CD1c-positive myeloid dendritic cell (primary cell): ENCODE results near the gene XXYLT1.
A peak's percentile ranks its signal among the peaks of the same experiment; 100 is the strongest.
"Not testable (repeated sequence)": the region's sequence is repeated elsewhere in the genome, so short reads cannot be mapped to it uniquely, and the experiment has no call there.

Experiments used
- DNase-seq: peaks from one replicate; pipeline ENCODE4 v3.0.0-alpha.2; 2016; ENCODE audit errors: extremely low spot score

The XXYLT1 gene

DNA sequence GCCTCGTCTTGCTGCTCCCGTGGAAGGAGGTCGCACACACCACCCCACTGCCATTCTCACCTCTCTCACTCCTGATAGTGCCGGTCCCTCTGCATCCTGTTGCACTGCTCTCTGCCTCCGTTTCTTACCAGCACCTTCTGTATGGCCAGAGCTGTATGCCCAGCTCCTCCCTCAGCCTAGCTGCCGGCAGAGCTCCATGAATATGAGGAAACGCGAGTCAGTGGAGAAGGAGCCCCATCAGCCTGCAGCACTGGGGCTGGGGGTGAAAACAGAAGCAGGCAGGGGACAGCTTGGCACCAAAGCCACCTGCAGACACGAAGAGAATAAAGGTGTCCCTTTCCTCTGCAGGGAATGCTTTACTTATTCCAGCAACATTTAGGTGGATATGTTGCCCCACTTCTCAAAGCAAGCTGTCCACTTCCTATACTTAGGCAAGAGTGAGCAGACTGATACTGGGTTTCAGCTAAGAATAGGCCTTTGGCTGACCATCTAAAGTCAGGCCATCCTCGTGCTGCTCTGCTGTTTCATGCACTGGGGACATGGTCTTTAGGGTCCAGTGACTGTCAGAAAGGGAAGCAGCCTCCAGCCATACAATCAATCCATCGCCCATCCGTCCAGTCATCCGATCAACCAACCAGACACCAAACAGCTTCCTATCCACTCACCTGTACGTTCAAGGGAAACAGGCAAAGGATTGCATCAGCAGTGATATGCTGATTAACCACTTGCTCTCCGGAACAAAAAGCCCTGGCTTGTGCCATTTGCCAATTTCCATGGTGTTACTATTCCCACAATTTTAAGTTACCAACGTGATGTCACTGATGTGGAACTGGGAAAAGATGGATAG, 222.7 kb downstream of the XXYLT1 start:
- DNase-seq, result no peak

DNA sequence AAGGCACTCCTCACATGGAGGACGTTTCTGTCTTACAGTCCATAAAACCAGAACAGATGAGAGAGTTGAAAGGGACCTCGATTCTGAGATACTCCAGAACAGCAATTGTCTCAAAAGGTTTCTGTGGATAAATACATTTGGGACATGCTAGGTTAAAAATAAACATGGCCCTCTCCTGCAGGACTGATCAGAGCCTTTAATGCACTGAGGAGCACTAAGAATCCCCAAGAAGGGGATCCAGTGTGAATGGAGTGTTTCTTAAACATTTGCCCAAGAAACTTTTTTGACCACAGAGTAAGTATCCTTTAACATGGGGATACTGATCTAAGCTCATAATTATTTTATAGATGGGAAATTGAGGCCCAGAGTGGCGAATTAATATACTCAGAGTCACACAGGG, 223.4 kb downstream of the XXYLT1 start:
- no peak for DNase-seq

DNA sequence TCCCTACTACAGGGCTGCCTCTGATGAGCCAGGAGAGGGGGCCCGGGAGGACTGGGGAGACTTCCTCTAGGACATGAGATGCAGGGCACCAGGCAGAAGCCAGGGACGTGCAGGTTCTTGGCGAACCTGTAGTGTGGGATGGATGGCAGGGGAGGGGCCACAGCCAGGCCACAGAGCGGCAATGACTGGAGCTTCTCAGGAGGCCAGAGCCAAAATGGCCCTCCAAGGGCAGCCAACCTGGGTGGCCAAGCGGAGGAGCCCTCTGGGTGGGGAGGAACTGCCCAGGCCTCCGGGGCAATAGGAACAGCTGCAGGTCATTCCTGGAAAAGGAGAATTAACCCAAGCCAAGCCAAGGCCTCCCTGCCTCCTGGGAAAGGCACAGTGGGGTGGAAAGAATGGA, 224.5 kb downstream of the XXYLT1 start:
- DNase-seq, result no peak

DNA sequence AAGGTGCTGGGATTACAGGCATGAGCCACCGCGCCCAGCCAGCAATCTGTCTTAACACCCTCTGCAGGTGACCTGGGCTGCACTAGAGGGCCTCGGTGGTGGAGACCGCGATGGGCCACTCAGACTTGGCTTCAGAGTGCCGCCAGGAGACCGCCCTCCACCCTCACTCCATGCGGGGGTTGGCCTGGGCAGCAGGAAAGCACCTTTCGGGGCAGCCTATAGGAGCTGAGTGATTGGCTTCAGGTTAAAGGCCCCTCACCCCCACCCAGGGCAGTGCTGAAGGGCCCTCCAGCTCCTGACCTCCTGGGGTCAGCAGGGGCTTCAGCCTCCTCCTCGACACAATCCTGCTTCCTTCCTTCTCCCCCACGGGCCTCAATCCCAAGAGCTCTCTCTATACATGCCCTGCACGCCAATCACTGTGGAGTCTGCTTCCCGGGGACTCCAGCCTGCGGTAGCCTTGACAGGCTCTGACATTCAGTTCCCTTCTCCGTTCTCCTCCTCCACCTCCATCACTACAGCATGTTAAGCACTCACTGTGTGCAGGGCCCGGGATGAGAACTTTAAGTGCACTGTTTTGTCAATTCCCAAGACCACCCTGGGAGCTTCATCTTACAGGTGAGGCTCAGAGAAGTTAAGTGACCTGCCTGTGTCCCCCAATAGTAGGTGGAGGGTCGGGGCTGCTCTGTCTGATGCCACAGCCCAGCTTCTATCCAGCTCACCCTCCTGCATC, 225.3 kb downstream of the XXYLT1 start:
- DNase-seq, result no peak

DNA sequence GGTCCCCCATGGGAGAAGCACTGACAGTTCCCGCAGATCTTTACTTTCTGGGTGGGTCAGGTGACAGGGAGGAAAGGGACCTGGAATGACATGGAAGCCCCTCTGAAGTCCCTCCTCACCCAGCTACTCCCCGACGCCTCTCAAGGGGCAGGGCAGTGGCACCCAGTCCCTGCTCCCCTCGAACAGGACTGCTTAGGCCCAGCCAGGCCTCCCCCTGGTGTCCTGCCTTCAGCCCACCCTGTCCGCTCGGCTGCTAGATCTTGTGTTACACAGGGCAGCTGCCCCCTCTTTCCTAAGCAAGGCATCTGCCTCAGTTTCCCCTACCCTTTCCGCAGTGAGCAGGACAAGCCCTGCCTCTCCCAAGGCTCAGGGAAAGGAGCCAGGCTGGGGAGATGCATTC, 226.5 kb downstream of the XXYLT1 start:
- DNase-seq, result no peak

DNA sequence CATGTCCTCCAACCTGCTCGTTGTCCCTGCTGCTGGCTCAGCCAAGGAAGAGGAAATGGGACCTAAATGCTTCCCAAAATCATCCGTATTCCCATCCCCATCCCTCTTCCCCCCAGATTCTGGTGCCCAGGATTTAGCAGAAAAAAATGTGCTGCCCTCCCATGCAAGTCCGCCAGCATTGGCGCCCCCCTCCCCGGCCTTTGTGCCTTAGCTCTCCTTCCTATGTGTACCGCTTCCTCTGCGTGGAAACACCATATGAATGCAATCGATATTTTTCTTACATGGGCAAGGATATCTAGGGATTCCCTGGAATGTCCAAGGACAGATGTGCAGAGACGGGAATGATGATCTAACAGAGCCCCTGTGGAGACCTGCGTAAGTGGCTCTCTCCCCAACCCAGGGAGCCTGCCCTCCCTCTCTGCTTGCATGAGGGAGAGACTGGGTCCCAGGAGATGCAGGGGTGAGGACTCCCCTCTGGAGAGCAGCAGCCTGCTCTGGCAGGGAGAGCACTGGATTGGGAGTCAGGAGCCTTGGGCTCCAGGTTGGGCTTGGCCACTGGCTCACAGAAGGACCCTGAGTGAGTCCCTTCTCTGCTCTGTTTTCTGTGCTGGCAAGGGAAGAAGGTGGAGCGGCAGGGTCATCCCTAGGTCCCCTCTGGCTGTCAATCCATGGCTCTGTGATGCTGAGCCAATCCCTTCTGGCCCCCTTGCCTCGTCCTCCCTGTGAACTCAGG, 227.2 kb downstream of the XXYLT1 start:
- no peak for DNase-seq

DNA sequence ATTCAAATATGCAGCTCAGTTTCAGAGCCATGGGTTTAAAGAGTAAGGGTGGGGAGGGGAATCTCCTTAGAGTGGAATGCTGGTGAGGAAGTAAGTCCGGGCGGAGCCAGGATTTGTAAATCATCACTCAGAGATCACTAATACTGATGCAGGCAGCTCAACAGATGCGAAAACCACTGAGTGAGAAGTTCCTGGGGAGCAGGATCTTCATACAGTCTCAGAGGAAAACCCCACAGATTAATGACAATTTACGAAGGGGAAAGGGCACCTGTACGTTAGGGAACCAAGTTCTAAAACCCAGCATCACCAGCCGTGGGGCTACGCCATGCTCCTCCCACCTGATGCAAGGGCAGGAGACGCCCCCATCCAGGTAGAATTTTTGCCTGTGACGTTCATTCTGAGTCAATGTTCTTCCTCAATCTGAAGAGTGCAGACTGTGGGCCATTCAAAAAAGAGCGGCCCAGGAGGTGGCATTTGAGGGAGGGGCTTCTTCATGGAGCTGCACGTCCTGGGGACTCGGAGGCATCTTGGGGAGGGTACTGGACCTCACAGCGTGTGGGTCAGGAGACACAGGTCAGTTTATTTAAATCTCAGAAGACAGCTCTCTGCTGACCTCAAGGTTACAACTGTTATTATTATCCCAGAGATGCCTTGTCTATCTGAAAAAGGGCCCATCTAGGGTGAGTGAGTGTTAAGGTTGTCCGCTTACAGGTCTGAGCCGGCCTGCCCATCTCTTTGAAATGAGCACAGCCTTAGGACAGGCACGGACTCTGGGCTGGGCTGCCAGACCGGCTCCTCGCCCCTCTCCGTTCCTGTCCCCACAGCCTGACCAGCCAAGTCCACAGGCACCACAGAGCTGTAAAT, 228.0 kb downstream of the XXYLT1 start:
- DNase-seq, result peak; percentile 57

DNA sequence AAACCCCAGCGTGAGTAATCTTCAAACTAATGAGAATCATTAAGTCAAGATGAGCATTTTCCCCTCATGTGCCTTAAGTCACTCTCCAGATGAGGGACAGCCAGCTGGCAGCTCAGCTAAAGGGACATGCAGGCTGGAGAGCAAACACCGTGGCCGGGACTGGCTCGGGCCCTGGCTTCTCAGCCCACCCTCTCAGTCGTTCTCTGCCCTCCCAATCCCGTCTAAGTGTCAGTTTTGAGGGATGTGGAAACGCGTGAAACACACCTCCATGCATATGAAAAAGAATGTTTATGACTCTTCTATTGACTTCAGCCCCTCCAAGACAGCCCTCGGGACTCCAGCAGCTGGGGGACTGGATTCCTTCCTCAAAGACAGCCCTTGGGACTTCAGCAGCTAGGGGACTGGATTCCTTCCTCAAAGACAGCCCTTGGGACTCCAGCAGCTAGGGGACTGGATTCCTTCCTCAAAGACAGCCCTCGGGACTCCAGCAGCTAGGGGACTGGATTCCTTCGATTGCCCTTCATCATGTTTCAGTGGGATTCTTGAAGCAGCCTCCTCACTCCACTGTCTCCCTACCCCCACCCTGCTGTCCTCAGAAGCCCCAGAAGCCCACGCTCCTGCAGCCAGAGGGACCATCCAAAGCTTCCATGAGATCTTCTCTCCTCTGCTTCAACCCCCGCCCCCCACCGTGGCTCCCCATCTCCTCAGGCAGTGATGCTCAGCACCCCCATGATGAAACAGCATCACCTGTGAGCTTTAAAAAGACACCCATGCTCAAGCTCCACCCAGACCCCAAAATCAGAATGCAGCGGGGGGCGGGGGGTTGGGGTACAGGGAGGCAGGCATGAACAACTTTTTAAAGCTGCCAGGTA, 228.9 kb downstream of the XXYLT1 start:
- DNase-seq, result peak; percentile 73

DNA sequence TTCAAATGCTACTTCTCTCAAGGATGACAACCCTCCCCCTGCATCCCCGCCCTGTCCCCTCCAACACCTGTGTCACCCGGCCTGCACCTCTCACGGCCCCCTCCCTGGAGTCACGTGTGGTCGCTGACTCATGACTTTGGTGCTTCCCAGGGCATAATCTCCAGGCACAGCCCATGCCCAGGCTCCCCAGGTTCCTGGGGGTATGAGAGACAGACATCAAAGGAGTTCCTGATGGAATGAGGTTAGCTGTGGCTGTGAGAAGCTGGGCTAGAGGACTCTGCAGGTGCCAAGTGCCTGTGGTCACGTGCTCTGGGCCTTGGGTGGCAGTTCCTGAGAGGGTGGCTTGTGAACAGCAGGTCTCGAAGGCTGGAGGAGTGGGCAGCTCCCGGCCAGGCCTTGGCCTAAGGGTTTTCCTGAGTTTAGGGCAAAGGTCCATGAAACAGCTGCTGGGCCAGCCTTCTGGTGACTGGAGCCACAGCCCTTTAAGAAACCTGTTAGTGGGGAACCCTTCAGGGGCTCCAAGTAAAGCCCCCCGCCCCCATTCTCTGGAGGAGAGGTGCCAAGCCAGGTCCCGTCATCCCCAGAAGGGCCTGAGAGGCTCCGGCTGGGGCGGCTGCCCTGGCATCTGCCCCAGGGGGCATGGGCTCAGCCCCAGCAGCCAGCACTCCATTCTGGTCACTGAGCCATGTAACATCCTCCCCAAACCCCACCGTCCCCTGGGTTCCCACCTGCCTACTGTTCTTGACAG, 230.0 kb downstream of the XXYLT1 start:
- no peak for DNase-seq

DNA sequence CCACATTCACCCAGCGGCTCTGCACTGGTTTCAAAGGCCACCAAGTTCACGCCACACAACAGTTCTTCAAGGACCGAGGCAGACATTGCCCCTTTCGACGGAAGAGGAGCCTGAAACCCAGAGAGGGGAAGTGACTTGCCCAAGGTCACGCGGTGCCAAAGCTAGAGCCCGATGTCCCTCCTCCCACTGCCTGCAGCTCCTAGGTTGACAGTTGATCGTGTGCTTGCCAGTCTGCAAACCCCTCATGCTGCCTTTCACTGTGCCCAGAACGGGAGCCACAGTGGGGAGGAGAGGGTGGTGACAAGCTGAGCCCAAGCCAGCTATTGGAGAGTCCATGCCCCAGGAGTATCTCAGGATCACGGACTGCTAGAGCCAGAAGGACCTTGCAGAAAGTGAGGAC, 230.9 kb downstream of the XXYLT1 start:
- peak; percentile 93 for DNase-seq

DNA sequence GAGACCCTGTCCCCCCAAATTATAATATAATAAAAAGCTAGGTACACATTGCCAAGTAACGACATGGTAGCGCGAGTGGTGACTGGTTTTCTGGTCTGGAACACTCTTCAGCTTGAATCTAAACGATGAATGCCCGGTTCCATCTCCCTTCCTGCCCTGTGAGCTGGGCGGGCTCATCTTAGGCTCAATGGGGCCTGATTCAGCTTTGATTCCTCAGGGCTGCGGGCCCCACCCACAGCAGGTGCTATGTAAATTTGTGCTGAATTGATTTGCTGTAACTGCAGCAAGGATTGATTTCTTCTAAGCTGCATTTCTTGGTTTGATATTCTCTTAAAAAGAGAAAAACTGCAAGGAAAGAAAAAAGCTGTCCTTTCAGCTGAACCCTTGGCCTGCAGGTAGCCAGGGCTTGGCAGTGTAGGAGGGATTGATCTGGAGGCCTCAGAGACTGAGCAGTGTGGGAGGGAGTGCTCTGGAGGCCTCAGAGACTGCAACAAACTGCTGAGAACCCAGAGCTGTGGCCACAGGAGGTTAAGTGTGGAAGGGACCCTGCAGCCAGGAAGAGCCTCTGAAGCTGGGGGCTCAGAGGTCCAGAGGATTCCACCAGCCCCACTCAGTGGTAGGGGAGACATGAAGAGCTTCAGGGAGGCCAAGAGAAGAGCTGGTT, 231.6 kb downstream of the XXYLT1 start:
- DNase-seq, result no peak

DNA sequence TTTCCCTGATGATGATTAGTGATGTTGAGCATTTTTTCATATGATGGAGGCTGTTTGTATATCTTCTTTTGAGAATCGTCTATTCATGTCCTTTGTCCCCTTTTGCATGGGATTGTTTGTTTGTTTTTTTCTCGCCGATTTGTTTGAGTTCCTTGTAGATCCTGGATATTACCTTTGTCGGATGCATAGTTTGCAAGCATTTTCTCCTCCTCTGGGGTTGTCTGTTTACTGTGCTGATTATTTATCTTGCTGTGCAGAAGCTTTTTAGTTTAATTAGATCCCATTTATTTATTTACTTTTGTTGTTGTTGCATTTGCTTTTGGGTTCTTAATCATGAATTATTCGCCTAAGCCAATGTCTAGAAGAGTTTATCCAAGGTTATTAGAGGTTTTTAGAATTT, 232.8 kb downstream of the XXYLT1 start:
- no peak for DNase-seq

DNA sequence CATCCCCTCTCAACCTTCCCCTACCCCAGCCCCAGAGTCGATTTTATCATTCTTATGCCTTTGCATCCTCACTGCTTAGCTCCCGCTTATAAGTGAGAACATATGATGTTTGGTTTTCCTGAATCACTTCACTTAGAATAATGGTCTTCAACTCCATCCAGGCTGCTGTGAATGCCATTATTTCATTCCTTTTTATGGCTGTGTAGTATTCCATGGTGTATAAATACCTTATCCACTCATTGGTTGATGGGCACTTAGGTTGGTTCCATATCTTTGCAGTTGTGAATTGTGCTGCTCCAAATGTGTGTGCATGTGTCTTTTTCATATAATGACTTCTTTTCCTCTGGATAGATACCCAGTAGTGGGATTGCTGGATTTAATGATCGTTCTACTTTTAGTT, 233.4 kb downstream of the XXYLT1 start:
- DNase-seq, result not testable (repeated sequence)

DNA sequence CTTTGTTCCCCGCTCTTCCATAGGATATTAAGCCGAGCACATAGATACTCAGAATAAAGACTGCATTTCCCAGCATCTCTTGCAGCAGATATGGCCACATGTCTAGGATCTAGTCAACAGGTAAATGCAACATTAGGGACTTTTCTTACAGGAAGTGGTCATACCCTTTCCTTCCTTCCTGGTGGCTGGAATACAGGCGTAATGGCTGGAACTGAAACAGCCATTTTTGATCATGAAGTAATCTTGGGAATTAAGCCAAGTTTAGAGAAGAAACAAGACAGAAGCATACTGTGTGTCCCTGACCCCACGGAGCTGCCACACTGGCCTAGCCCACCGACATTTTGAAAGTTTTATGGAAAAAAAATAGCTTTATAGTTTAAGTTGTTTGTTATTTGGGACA, 234.0 kb downstream of the XXYLT1 start:
- DNase-seq, result no peak

DNA sequence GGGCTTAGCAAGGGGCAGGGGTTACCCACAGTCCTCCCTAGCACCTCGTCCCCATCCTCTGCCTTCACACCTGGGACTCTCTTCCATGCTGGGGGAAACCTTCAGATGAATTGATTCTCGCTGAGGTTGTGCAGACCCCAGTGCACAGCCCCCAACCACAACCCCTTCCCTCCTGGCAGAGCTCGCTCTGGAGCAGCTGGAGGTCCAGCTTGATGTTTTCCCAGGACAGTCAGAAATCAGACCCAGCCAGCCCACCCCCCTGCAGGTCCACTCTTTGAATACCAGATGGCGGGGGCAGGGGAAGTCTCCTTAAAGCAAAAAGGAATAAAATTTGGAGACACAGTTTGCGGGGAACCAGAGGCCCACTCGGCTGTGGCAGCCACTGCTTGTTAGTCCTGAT, 234.4 kb downstream of the XXYLT1 start:
- DNase-seq, result no peak

DNA sequence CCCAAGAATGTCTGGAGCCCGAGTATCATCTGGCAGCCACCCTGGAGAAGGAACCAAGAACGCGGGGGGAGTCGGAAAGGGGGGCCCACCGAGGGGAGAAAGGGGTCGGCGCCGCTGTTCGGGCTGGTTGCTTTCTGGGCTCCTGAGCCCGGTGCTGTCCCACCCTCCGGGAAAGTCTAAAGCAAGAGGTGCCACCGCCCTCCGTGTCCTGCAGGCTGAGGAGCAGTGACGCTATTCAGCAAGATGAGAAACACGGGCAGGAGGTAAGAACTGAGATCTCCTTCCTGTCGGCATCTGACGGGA, 234.8 kb downstream of the XXYLT1 start:
- no peak for DNase-seq

DNA sequence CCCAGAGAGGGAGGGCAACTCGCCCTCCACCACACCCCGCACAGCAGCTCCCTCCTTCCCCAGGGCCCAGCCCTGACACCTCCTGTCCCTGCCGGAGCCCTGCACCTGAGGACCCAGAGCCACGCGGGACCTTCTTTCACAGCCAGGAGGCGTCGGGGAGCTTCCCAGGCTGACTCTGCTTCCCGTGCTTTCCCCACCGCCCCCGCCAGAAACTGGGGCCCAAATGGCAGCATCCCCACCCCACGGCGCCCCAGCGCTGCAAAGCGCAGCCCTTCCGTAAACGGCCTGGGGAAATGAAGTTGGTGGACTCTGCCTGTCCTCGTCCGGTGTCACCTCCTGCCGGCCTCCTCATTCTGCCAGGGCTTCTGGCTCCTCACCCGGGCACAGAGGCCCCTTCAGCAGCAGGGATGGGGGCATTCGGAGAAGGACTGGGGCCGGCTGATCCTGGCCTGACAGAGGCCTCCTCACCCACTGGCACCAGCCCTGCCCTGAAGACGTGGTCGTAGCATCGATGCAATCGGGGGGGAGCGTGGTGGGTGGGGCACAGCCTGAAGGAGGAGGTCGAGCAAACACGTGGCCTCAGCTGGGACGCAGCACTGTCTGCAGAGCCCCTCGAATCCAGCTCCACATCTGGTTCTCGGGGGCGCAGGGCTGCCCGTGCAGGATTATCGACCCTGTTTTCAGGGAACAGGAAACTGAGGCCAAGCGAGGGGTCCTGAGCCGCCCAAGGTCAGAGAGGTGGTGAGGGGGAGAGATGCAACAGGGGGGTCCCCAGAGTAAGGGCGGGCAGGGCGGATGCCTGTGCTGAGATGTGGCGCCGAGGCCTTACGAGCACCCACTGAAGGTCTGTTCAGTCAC, 235.4 kb downstream of the XXYLT1 start:
- DNase-seq, result no peak

DNA sequence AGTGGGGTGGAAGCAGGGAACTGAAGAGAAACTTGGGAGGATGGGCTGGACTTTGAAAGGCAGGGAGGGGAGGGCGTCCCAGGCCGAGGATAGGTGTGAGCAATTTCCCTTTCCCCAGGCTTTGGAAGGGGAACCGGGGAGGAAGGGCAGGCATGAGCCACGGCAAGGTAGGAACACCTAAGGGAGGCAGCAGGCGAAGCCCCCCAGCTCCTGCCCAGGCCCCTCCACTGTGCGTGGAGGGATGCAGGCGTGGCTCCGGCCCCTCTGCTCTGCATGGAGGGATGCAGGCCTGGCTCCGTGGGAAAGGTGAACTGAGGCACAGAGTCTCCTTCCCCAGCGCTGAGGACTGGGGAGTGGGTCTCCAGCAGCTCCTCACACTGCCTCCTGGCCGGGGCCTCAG, 236.4 kb downstream of the XXYLT1 start:
- DNase-seq, result no peak

DNA sequence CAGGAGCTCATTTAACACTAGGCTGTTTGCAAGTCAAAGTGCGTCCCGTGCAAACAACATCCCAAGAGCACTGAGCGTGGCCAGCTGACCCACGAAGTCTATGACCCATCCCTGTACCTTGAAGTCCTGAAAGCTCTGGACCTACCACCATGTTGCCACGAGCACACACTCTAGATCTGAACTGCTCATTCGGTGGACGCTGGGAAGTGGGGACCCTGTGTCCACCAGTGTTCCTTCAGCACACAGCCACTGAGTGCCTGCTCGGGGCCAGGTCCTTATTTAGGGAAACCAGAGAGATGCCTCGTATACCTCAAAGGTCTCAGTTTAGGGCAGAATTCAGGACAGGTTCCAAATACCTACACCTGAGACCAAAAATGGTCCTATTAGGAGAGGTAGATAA, 236.9 kb downstream of the XXYLT1 start:
- DNase-seq, result no peak
